Lower leg skin (tissue), 3 donors: ENCODE results near the gene EXOC6B.

ENCODE experiments used
- POLR2A ChIP-seq, 2 donors: fragments of 450-650 bp; IDR thresholded peaks; one replicate each; pipeline ENCODE4 v1.6.1; 2016 to 2017; ENCODE audit warnings: antibody characterized with exemption in 2 of 2, mild to moderate bottlenecking in 1 of 2, moderate library complexity in 1 of 2
- TF ChIP-seq, protein P1 (sequence below), 3 donors: fragments of 450-650 bp; IDR thresholded peaks; one replicate each; pipeline ENCODE4 v1.5.1; 2016; ENCODE audit warnings: antibody characterized with exemption in 3 of 3, mild to moderate bottlenecking in 3 of 3, moderate library complexity in 2 of 3

DNA sequence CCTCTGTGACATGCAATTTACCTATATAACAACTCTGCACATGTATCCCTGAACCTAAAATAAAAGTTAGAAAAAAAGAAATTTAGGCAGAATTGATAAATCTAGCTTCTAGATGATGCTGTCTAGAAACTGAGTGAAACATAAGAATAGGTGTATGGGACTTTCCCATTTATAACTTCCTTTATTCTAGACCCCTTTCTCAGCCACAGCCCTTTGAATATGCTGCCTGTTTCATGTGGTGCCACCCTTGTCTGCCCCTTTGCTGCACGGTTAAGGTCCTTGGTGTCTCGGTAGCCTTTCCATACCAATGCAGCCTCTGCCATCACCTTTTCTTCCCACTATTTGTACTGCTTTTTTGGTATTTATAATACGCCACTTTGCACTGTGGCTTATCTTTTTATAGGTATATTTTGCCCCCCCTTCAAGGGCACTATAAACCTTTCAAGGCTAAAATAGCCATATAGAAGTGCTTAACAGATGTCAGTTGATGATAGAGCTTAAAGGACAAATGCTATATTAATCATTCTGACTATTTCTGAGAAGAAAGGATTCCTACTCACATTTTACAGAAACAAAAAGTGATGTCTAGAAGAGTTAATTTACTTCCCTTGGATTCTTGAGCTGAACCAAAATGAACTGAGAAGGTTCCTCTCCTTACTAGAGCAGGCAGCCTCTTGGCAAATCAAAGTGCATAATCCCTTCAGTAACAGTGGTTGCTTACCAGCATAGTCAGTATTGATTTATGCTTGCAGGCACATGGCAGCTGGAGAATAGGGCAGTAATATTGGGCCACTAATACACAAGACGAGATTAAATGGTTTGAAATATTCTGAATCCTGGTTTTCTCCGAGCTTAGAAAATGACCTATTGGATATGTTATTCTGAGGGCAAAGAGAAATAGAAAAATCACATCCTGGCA is 590.1 kb downstream of the EXOC6B start:
- TF ChIP-seq, protein P1, sequence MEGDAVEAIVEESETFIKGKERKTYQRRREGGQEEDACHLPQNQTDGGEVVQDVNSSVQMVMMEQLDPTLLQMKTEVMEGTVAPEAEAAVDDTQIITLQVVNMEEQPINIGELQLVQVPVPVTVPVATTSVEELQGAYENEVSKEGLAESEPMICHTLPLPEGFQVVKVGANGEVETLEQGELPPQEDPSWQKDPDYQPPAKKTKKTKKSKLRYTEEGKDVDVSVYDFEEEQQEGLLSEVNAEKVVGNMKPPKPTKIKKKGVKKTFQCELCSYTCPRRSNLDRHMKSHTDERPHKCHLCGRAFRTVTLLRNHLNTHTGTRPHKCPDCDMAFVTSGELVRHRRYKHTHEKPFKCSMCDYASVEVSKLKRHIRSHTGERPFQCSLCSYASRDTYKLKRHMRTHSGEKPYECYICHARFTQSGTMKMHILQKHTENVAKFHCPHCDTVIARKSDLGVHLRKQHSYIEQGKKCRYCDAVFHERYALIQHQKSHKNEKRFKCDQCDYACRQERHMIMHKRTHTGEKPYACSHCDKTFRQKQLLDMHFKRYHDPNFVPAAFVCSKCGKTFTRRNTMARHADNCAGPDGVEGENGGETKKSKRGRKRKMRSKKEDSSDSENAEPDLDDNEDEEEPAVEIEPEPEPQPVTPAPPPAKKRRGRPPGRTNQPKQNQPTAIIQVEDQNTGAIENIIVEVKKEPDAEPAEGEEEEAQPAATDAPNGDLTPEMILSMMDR (IDR thresholded peaks at IDR 0.05): no peak
- no peak for TF ChIP-seq POLR2A (IDR thresholded peaks at IDR 0.05)
